ENCODE measurements around the gene SLC38A5.
A peak's percentile ranks its signal among the peaks of the same experiment; 100 is the strongest.

SLC38A5 gene

DNA sequence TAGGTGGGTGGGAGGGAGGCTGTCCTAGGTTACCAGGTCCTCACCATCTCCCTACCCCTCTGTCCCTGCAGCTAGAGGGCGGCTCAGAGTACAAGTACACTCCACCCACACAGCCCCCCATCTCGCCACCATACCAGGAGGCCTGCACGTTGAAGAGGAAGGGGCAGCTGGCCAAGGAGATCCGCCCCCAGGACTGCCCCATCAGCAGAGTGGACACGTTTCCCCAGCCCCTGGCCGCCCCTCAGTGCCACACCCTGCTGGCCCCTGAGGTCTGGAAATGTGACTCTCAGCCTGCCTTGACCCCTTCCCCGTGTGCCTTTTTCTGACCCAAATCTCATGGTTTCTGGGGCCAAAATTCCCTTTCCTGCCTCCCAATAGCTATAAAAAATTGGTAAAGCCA lies 12.5 kb upstream of the SLC38A5 start:
- Histone ChIP-seq H3K18ac (ENCODE audit: low read length) (no peak overlapping the region), H3K27me3 (ENCODE audit: insufficient read depth, low read length, poor library complexity) (no peaks in the 10 kb centered on the region), H4K5ac (ENCODE audit: low read length) (no peak overlapping the region), H4K8ac (ENCODE audit: low read depth, low read length) (no peak overlapping the region), H2BK5ac (ENCODE audit: low read length) (no peak overlapping the region), H3K4me3 (ENCODE audit: low read length) (no peak overlapping the region), H2AK5ac (ENCODE audit: low read length) (no peak overlapping the region), H3K4ac (ENCODE audit: low read depth, low read length) (no peak overlapping the region), H3K27ac (ENCODE audit: low read depth, low read length) (no peak overlapping the region), H3K23ac (ENCODE audit: low read length) (no peak overlapping the region), H2BK120ac (ENCODE audit: low read depth, low read length) (no peak overlapping the region), H2BK15ac (replicated peaks; ENCODE audit: low read depth) (no peak overlapping the region), H3K4me1 (ENCODE audit: control insufficient read depth, low read depth, low read length) (no peaks in the 10 kb centered on the region), H3K79me1 (ENCODE audit: low read length) (no peaks in the 10 kb centered on the region), H3K9ac (ENCODE audit: low read length) (no peak overlapping the region), H3K36me3 (ENCODE audit: control insufficient read depth, insufficient read depth, low read length) (no peaks in the 10 kb centered on the region), H3K79me2 (ENCODE audit: control insufficient read depth, insufficient read depth, low read length) (peaks cover under 1% of the 10 kb centered on the region), H3K56ac (ENCODE audit: low read length) (no peak overlapping the region), H3K4me2 (ENCODE audit: low read length) (no peak overlapping the region)
- DNase-seq = no peak
- WGBS (ENCODE audit: extremely low coverage, insufficient coverage, low lambda C conversion rate) = no CpG with 5 or more reads among the region's 7 CpGs

GRCh38 chrX:48480583-48480982 lies 10.5 kb upstream of the SLC38A5 start:
- Histone ChIP-seq H3K9ac (ENCODE audit: low read length) (no peak overlapping the region), H2BK5ac (ENCODE audit: low read length) (no peak overlapping the region), H2BK15ac (replicated peaks; ENCODE audit: low read depth) (no peak overlapping the region), H3K4me1 (ENCODE audit: control insufficient read depth, low read depth, low read length) (no peaks in the 10 kb centered on the region), H3K4ac (ENCODE audit: low read depth, low read length) (no peak overlapping the region), H3K23ac (ENCODE audit: low read length) (no peak overlapping the region), H2BK120ac (ENCODE audit: low read depth, low read length) (no peak overlapping the region), H3K18ac (ENCODE audit: low read length) (no peak overlapping the region), H3K27ac (ENCODE audit: low read depth, low read length) (no peak overlapping the region), H4K8ac (ENCODE audit: low read depth, low read length) (no peak overlapping the region), H3K56ac (ENCODE audit: low read length) (no peak overlapping the region), H3K79me2 (ENCODE audit: control insufficient read depth, insufficient read depth, low read length) (peaks cover 15% of the 10 kb centered on the region), H3K4me3 (ENCODE audit: low read length) (no peak overlapping the region), H3K27me3 (ENCODE audit: insufficient read depth, low read length, poor library complexity) (no peaks in the 10 kb centered on the region), H4K5ac (ENCODE audit: low read length) (no peak overlapping the region), H2AK5ac (ENCODE audit: low read length) (no peak overlapping the region), H3K79me1 (ENCODE audit: low read length) (peaks cover 4% of the 10 kb centered on the region), H3K36me3 (ENCODE audit: control insufficient read depth, insufficient read depth, low read length) (no peaks in the 10 kb centered on the region), H3K4me2 (ENCODE audit: low read length) (no peak overlapping the region)
- DNase-seq = no peak
- WGBS (ENCODE audit: extremely low coverage, insufficient coverage, low lambda C conversion rate) = no CpG with 5 or more reads among the region's 3 CpGs

DNA sequence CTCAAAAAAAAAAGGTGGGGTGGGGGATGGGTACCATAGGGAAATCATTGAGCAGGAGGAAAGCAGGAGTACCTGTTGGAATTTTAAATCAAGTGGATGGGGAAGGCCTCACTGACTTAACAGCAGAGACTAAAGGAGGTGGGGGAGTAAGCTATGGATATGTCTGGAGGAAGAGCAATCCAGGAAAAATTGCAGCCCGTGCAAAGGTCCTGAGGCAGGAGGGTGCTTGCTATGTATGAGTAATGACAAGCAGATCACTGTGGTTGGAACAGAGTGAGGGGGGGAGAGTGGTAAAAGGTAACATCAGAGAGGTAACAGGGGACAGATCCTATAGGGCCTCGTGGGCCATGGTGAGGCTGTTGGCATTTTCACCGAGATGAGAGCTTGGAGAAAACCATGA lies 10.1 kb upstream of the SLC38A5 start:
- Histone ChIP-seq H3K56ac (ENCODE audit: low read length) (no peak overlapping the region), H3K27ac (ENCODE audit: low read depth, low read length) (no peak overlapping the region), H2AK5ac (ENCODE audit: low read length) (no peak overlapping the region), H3K4ac (ENCODE audit: low read depth, low read length) (no peak overlapping the region), H4K8ac (ENCODE audit: low read depth, low read length) (no peak overlapping the region), H4K5ac (ENCODE audit: low read length) (no peak overlapping the region), H2BK120ac (ENCODE audit: low read depth, low read length) (no peak overlapping the region), H3K23ac (ENCODE audit: low read length) (no peak overlapping the region), H3K36me3 (ENCODE audit: control insufficient read depth, insufficient read depth, low read length) (no peaks in the 10 kb centered on the region), H3K4me1 (ENCODE audit: control insufficient read depth, low read depth, low read length) (no peaks in the 10 kb centered on the region), H3K4me3 (ENCODE audit: low read length) (no peak overlapping the region), H3K27me3 (ENCODE audit: insufficient read depth, low read length, poor library complexity) (no peaks in the 10 kb centered on the region), H3K79me1 (ENCODE audit: low read length) (peaks cover 4% of the 10 kb centered on the region), H3K18ac (ENCODE audit: low read length) (no peak overlapping the region), H3K9ac (ENCODE audit: low read length) (no peak overlapping the region), H3K79me2 (ENCODE audit: control insufficient read depth, insufficient read depth, low read length) (peaks cover 15% of the 10 kb centered on the region), H2BK15ac (replicated peaks; ENCODE audit: low read depth) (no peak overlapping the region), H2BK5ac (ENCODE audit: low read length) (no peak overlapping the region), H3K4me2 (ENCODE audit: low read length) (no peak overlapping the region)
- WGBS (ENCODE audit: extremely low coverage, insufficient coverage, low lambda C conversion rate) = no CpG with 5 or more reads among the region's 3 CpGs
- no peak for DNase-seq

DNA sequence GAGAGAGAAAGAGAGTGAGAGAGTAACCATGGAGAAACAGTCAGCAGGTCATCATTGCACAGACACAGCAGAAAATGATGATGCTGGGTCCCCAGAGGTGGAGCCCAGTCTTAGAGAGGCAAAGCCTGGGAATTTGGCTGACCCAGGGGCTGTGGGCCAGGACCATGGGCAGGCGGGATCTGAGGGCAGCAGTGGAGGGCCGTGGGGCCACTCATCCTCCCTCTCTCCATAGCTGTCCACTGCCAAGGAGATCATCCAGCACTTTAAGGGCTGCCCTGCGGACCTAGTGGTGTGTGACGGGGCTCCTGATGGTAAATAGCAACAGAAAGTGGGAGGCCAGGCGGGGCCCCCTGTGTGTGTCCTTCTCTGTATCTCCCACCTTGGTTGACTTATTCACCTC lies 8.7 kb upstream of the SLC38A5 start:
- no peak overlapping the region for H2BK15ac ChIP-seq (replicated peaks; ENCODE audit: low read depth)
- H3K79me2 ChIP-seq (ENCODE audit: control insufficient read depth, insufficient read depth, low read length) = peaks cover 15% of the 10 kb centered on the region
- no peak overlapping the region for H3K4ac ChIP-seq (ENCODE audit: low read depth, low read length)
- H3K23ac ChIP-seq (ENCODE audit: low read length) = no peak overlapping the region
- no peak overlapping the region for H3K56ac ChIP-seq (ENCODE audit: low read length)
- H2AK5ac ChIP-seq (ENCODE audit: low read length) = no peak overlapping the region
- WGBS (ENCODE audit: extremely low coverage, insufficient coverage, low lambda C conversion rate) = no CpG with 5 or more reads among the region's 5 CpGs
- peaks cover 4% of the 10 kb centered on the region for H3K79me1 ChIP-seq (ENCODE audit: low read length)
- no peaks in the 10 kb centered on the region for H3K27me3 ChIP-seq (ENCODE audit: insufficient read depth, low read length, poor library complexity)
- no peak overlapping the region for H2BK5ac ChIP-seq (ENCODE audit: low read length)
- H4K8ac ChIP-seq (ENCODE audit: low read depth, low read length) = no peak overlapping the region
- no peaks in the 10 kb centered on the region for H3K36me3 ChIP-seq (ENCODE audit: control insufficient read depth, insufficient read depth, low read length)
- H3K27ac ChIP-seq (ENCODE audit: low read depth, low read length) = no peak overlapping the region
- H3K4me3 ChIP-seq (ENCODE audit: low read length) = no peak overlapping the region
- DNase-seq = no peak
- no peak overlapping the region for H3K4me2 ChIP-seq (ENCODE audit: low read length)
- H3K4me1 ChIP-seq (ENCODE audit: control insufficient read depth, low read depth, low read length) = no peaks in the 10 kb centered on the region
- no peak overlapping the region for H4K5ac ChIP-seq (ENCODE audit: low read length)
- H2BK120ac ChIP-seq (ENCODE audit: low read depth, low read length) = no peak overlapping the region
- H3K18ac ChIP-seq (ENCODE audit: low read length) = no peak overlapping the region
- no peak overlapping the region for H3K9ac ChIP-seq (ENCODE audit: low read length)

- no peak for DNase-seq
- no peak overlapping the region for H3K56ac ChIP-seq (ENCODE audit: low read length)
- H4K5ac ChIP-seq (ENCODE audit: low read length) = no peak overlapping the region
- no peak overlapping the region for H3K23ac ChIP-seq (ENCODE audit: low read length)
- H2BK15ac ChIP-seq (replicated peaks; ENCODE audit: low read depth) = no peak overlapping the region
- H3K27me3 ChIP-seq (ENCODE audit: insufficient read depth, low read length, poor library complexity) = no peaks in the 10 kb centered on the region
- H3K79me2 ChIP-seq (ENCODE audit: control insufficient read depth, insufficient read depth, low read length) = peaks cover 15% of the 10 kb centered on the region
- no peak overlapping the region for H3K4ac ChIP-seq (ENCODE audit: low read depth, low read length)
- no peak overlapping the region for H3K4me3 ChIP-seq (ENCODE audit: low read length)
- H3K18ac ChIP-seq (ENCODE audit: low read length) = no peak overlapping the region
- H2BK5ac ChIP-seq (ENCODE audit: low read length) = no peak overlapping the region
- no CpG with 5 or more reads among the region's 19 CpGs for WGBS (ENCODE audit: extremely low coverage, insufficient coverage, low lambda C conversion rate)
- H3K9ac ChIP-seq (ENCODE audit: low read length) = no peak overlapping the region
- H3K79me1 ChIP-seq (ENCODE audit: low read length) = peaks cover 4% of the 10 kb centered on the region
- no peak overlapping the region for H3K27ac ChIP-seq (ENCODE audit: low read depth, low read length)
- H3K4me2 ChIP-seq (ENCODE audit: low read length) = no peak overlapping the region
- no peak overlapping the region for H2AK5ac ChIP-seq (ENCODE audit: low read length)
- H3K36me3 ChIP-seq (ENCODE audit: control insufficient read depth, insufficient read depth, low read length) = no peaks in the 10 kb centered on the region
- no peak overlapping the region for H4K8ac ChIP-seq (ENCODE audit: low read depth, low read length)
- no peak overlapping the region for H2BK120ac ChIP-seq (ENCODE audit: low read depth, low read length)
- no peaks in the 10 kb centered on the region for H3K4me1 ChIP-seq (ENCODE audit: control insufficient read depth, low read depth, low read length)
These were observed 8.1 kb upstream of the SLC38A5 start for GRCh38 chrX:48477960-48478755.

DNA sequence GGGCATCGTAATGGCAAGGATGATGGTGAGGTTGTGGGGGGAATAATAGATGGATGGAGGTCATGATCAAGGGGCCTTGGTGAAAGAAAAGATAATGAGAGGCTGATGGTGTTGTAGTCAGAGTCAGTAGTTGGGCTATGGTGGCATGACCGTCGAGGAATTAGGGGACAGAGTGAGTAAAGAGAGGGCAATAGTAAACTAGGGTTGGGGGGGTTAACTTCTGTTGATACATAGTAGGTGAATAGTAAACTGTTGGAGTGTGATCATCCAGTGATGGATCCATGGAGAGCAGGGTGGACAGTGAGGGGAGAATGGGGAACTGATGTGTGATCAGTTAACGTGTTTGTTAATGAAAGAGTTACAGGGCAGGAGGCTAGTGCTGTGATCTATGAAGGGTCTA lies 6.9 kb upstream of the SLC38A5 start:
- Histone ChIP-seq H2AK5ac (ENCODE audit: low read length) (no peak overlapping the region), H3K36me3 (ENCODE audit: control insufficient read depth, insufficient read depth, low read length) (no peaks in the 10 kb centered on the region), H2BK5ac (ENCODE audit: low read length) (no peak overlapping the region), H3K27me3 (ENCODE audit: insufficient read depth, low read length, poor library complexity) (no peaks in the 10 kb centered on the region), H3K18ac (ENCODE audit: low read length) (no peak overlapping the region), H4K5ac (ENCODE audit: low read length) (no peak overlapping the region), H3K4me2 (ENCODE audit: low read length) (peak overlapping the region; percentile 32), H3K4me1 (ENCODE audit: control insufficient read depth, low read depth, low read length) (no peaks in the 10 kb centered on the region), H2BK120ac (ENCODE audit: low read depth, low read length) (no peak overlapping the region), H3K56ac (ENCODE audit: low read length) (peak overlapping the region; percentile 82), H3K9ac (ENCODE audit: low read length) (peak overlapping the region; percentile 65), H3K79me2 (ENCODE audit: control insufficient read depth, insufficient read depth, low read length) (peaks cover 15% of the 10 kb centered on the region), H4K8ac (ENCODE audit: low read depth, low read length) (no peak overlapping the region), H3K79me1 (ENCODE audit: low read length) (peaks cover 4% of the 10 kb centered on the region), H3K4me3 (ENCODE audit: low read length) (peak overlapping the region; percentile 88), H3K23ac (ENCODE audit: low read length) (no peak overlapping the region), H3K27ac (ENCODE audit: low read depth, low read length) (no peak overlapping the region), H3K4ac (ENCODE audit: low read depth, low read length) (no peak overlapping the region), H2BK15ac (replicated peaks; ENCODE audit: low read depth) (no peak overlapping the region)
- DNase-seq = no peak
- no CpG with 5 or more reads among the region's 4 CpGs for WGBS (ENCODE audit: extremely low coverage, insufficient coverage, low lambda C conversion rate)

Measured in mesendoderm (in vitro differentiated cells).